Smooth muscle cell of the brain vasculature (primary cell): ENCODE results near the gene ZNF774.
"Not testable (repeated sequence)": the region's sequence is repeated elsewhere in the genome, so short reads cannot be mapped to it uniquely, and the experiment has no call there.

Experiments
- DNase-seq: peaks from one replicate; pipeline ENCODE4 v3.0.0-alpha.2; 2012; ENCODE audit warnings: low read depth, low spot score

Gene ZNF774

GRCh38 chr15:90345857-90346256 is 6.2 kb upstream of the ZNF774 start:
- no peak for DNase-seq

DNA sequence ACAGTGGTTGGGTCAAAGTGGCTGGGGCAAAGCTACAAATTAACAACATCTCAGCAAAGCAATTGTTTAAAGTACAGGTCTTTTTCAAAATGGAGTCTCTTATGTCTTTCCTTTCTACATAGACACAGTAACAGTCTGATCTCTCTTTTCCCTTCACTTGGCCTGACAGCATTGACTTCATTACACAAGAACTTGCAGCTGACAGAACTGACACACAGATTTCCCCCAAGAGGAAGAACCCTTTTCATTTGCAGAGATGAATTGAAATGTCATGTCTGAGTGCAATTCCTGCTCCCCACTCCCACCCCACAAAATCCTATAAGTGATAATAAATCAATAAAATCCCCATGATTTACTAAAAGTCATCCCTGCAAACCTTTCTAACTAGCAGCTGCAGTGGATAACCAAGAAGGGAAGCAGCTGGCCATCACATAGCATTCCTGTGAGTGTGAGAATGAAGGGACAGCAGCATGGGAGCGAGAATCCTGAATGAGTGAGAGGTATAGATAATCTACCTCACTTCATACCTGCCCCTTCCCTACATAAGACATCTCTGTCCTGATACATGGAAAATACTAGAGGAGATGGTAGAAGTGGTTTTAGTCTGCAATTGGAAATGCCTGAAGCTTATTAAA is 4.5 kb upstream of the ZNF774 start:
- not testable (repeated sequence) for DNase-seq

DNA sequence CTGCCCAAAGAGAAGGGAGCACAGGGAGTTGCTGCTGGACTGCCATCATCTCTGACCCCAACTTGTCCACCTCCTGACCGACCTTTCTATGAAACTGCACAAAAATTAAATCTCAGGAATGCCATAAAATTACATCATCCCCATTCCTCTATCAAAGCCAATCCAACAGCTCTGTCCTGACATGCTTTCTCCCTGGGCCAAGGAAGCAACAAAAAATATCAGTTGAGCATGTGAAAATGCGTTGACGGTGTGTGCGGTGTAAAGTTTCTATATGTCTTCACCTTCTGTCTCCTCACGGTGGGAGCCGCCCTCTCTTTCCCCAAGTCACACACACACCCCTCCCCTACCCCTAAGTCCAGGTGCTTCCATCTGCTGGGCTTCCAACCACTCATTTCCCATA is 3.6 kb upstream of the ZNF774 start:
- DNase-seq, result no peak

DNA sequence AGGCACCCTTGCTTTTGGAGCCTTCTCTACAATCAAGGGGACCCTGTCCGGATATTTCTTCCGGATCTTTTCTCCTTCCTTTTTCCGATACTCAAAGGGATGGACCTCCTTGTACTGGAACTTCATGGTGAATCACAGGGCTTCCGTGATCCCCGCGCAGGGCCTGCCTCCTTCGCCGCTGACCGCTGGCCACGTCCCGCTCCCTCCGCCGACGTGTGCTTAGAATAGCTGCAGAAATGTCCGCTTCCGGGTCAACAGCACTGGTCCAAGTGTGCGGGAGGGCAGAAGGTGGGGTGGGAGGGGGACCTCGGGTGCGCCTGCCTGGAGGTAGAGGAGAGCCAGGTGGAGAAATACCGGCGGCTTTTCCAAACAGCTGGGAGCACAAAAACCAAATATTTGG is 3.0 kb upstream of the ZNF774 start:
- DNase-seq, result no peak

DNA sequence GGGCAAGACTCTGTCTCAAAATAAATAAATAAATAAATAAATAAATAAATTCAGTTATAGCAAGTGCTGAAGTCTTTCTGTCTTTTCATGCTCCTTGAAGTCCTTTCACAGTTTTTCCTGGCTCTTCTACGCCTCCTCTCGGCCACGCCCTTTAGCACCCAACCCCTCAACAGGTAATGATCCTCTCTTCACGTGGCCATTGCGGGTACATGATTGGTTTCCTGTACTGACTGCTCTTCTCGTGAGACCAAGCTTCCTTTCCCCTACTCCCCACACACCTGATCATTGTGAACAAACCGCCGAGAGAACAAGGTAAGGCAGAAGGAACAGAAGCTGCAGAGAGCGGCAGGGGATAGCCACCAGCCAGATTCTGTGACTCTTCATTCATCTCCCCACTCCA is 2.3 kb upstream of the ZNF774 start:
- DNase-seq, result no peak

GRCh38 chr15:90351479-90352106 is 491 bp upstream of the ZNF774 start:
- DNase-seq, result no peak

GRCh38 chr15:90354986-90355385 is 2.9 kb downstream of the ZNF774 start:
- no peak for DNase-seq

GRCh38 chr15:90358124-90359033 is 6.3 kb downstream of the ZNF774 start:
- no peak for DNase-seq

GRCh38 chr15:90360746-90361145 is 8.7 kb downstream of the ZNF774 start:
- no peak for DNase-seq

DNA sequence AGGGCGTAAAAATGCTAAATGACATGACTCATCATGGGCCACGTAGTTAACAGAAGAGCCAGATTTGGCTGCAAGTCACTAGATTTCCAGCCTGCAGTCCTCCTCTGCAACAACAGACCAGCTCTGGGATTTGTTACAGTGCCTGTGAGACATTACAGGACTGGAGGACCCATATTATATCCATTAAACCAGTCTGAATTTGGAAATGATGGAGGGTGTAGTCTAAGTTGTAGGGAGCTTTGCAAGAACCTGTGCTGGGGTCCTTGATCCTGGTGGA is 10.8 kb downstream of the ZNF774 start:
- DNase-seq, result no peak

GRCh38 chr15:90364251-90364650 is 12.2 kb downstream of the ZNF774 start:
- DNase-seq, result no peak

DNA sequence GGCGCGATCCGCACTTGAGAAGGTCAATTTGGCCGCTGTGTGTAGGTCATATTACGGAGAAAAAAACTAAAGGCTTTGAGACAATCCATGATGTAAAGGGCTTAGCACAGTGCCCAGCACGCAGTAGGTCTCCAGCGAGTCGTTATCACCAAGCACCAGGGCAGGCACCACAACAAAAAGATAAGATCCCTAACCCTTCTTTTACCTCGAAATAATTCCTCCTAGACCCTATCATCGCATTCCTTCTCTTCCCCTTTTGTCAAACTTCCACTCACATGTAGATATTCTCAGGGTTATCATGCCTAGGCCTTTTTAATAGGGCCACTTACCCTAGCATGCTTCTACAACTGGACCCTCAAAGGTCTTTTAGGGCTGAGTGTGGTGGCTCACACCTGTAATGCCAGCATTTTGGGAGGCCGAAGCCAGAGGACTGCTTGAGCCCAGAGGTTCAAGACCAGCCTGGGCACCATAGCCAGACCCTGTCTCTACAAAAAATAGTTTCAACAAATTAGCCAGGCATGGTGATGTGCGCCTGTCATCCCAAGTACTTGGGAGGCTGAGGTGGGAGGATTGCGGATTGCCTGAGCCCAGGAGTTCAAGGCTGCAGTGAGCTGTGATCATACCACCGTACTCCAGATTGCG is 13.5 kb downstream of the ZNF774 start:
- no peak for DNase-seq

DNA sequence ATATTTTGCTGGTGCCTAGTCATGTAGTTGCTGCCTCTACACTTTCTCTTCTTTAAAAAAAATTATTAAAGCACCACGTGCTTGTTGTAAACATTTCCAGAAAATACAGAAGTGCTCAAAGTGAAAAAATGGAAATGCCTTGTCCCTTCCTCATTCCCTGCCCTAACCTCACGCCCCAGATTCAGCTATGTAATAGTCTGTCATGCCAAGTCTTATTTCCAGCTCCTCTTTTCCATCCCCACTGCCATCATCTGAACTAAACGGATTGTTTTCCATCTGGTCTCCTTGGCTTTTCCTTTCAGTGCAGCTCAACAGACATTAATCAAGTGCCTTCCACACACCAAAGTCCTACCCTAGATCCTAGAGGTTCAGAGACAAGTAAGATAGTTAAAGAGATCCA is 15.5 kb downstream of the ZNF774 start:
- DNase-seq, result no peak

DNA sequence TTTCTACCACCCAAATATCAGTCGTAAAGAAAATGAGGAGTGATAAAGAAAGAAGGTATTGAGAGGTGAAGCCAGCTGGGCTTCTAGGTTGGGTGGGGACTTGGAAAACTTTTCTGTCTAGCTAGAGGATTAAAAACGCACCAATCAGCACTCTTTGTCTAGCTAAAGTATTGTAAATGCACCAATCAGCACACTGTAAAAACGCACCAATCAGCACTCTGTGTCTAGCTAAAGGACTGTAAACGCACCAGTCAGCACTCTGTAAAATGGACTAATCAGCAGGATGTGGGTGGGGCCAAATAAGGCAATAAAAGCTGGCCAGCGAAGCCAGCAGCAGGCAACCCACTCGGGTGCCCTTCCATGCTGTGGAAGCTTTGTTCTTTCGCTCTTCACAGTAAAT is 23.0 kb downstream of the ZNF774 start:
- no peak for DNase-seq

DNA sequence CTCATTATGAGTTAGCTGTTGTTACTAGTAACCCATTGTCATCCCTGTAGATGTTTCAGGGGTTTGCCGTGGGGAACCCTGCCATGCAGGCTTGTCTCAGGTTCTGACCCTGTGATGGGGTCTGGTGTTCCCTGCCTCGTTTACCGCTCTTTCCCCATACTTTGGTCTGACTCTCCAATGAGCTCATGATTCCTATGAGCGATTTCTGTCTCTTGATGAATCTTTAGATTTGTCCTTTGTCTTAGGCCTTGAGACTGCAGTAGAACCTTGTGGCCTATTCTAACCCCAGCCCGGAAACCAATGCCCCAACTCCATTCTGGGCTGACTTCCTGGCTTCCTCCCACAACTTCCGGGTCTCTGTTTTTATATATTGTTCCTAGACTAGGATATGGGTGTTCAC is 24.7 kb downstream of the ZNF774 start:
- DNase-seq, result no peak

DNA sequence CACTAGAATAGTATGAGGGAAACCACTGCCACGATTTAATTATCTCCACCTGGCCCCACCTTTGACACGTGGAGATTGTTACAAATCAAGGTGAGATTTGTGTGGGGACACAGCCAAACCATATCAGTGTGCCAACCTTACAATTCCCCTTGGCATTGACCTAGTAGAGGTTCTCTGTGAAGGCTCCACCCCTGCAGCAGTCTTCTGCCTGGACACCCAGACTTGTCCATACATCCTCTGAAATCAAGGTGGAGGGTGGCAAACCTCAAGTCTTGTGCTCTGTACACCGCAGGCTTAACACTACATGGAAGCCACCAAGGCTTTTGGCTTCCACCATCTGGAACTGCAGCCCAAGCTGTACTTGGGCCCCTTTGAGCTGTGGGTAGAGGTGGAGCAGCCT is 27.2 kb downstream of the ZNF774 start:
- no peak for DNase-seq

DNA sequence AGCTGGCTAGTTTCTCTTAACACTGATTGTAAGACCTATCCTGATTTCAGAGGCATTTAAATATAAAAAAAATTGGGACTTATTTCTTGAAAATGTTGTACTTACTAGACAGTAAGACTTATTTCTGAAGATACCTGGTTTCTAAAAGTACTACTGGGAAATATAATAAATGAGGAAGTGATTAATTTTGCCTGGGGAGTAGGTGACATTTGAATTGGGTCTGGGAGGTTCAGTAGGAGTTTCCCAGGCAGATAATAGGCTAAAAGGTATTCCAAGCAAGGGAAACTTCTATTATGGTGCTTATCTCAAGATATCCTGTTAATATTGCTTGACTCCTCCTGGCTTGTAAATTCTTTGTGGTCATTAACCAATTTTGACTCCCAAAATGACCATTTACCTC is 29.4 kb downstream of the ZNF774 start:
- DNase-seq, result no peak

GRCh38 chr15:90382320-90382719 is 30.2 kb downstream of the ZNF774 start:
- no peak for DNase-seq

DNA sequence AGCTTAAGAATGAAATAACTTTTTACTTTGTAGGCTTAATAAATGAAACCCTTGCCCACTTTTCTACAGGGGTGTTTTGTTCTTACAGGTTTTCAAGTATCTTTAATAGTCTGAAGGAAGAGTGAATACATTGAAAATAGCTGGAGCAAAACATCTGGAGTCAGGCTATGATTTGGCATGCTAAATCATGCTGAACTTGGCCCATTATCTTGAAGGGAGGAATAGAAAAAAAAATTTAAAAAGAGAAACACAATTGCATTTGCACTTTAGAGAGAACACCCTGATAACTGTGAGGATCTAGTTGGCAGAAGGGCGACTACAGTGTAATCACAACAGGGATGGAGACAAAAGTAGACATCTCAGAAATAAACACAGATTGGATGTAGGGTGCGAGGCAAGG is 34.1 kb downstream of the ZNF774 start:
- no peak for DNase-seq

- peak; percentile 88 for DNase-seq
Measured at GRCh38 chr15:90387534-90388461, 35.7 kb downstream of the ZNF774 start, which contains the start of gene IQGAP1. Gene IQGAP1, plus strand, starts transcription at chr15:90388242. Its CDS starts 100 bp downstream, at chr15:90388342.
